ENCODE data around the gene VWA3B.

VWA3B gene

GRCh38 chr2:98160554-98160953 lies 73.6 kb downstream of the VWA3B start:
- H3K4me3 ChIP-seq (ENCODE audit: low read depth in 1 of 2, low read length in 1 of 2), result no peak overlapping the region
- no peak overlapping the region for H3K27ac ChIP-seq
- peaks cover 3% of the 10 kb centered on the region for H3K27me3 ChIP-seq
- no peak for TF ChIP-seq CTCF (IDR thresholded peaks at IDR 0.05)
- no peaks in the 10 kb centered on the region for H3K36me3 ChIP-seq
- H3K4me1 ChIP-seq (ENCODE audit: control insufficient read depth in 1 of 2, insufficient read depth in 1 of 2, low read depth in 1 of 2, low read length in 1 of 2), result no peaks in the 10 kb centered on the region
- no peaks in the 10 kb centered on the region for H3K9me3 ChIP-seq

GRCh38 chr2:98161186-98161585 lies 74.2 kb downstream of the VWA3B start:
- Histone ChIP-seq H3K27me3 (peaks cover 3% of the 10 kb centered on the region), H3K4me3 (ENCODE audit: low read depth in 1 of 2, low read length in 1 of 2) (no peak overlapping the region), H3K27ac (no peak overlapping the region), H3K36me3 (no peaks in the 10 kb centered on the region), H3K9me3 (no peaks in the 10 kb centered on the region), H3K4me1 (ENCODE audit: control insufficient read depth in 1 of 2, insufficient read depth in 1 of 2, low read depth in 1 of 2, low read length in 1 of 2) (no peaks in the 10 kb centered on the region)
- TF ChIP-seq CTCF (IDR thresholded peaks at IDR 0.05), result no peak

GRCh38 chr2:98164256-98164655 lies 77.3 kb downstream of the VWA3B start:
- no peak for TF ChIP-seq CTCF (IDR thresholded peaks at IDR 0.05)
- no peak overlapping the region for H3K27ac ChIP-seq
- H3K36me3 ChIP-seq, result no peaks in the 10 kb centered on the region

GRCh38 chr2:98165516-98166071 lies 78.6 kb downstream of the VWA3B start:
- TF ChIP-seq CTCF (IDR thresholded peaks at IDR 0.05), result no peak
- Histone ChIP-seq H3K36me3 (no peaks in the 10 kb centered on the region), H3K4me1 (ENCODE audit: control insufficient read depth in 1 of 2, insufficient read depth in 1 of 2, low read depth in 1 of 2, low read length in 1 of 2) (no peaks in the 10 kb centered on the region), H3K9me3 (no peaks in the 10 kb centered on the region), H3K27me3 (peaks cover 4% of the 10 kb centered on the region), H3K27ac (no peak overlapping the region), H3K4me3 (ENCODE audit: low read depth in 1 of 2, low read length in 1 of 2) (no peak overlapping the region)

More at GRCh38 chr2:98164256-98164655, 77.3 kb downstream of the VWA3B start:
- Histone ChIP-seq H3K9me3 (no peaks in the 10 kb centered on the region), H3K4me3 (ENCODE audit: low read depth in 1 of 2, low read length in 1 of 2) (no peak overlapping the region), H3K27me3 (peaks cover 3% of the 10 kb centered on the region), H3K4me1 (ENCODE audit: control insufficient read depth in 1 of 2, insufficient read depth in 1 of 2, low read depth in 1 of 2, low read length in 1 of 2) (no peaks in the 10 kb centered on the region)

GRCh38 chr2:98167916-98168315 lies 80.9 kb downstream of the VWA3B start:
- no peak for TF ChIP-seq CTCF (IDR thresholded peaks at IDR 0.05)
- H3K9me3 ChIP-seq, result no peaks in the 10 kb centered on the region
- peaks cover 7% of the 10 kb centered on the region for H3K27me3 ChIP-seq

GRCh38 chr2:98170076-98170475 lies 83.1 kb downstream of the VWA3B start:
- H3K27ac ChIP-seq, result no peak overlapping the region
- no peaks in the 10 kb centered on the region for H3K9me3 ChIP-seq
- H3K27me3 ChIP-seq, result peaks cover 16% of the 10 kb centered on the region
- no peak overlapping the region for H3K4me3 ChIP-seq (ENCODE audit: low read depth in 1 of 2, low read length in 1 of 2)
- no peak for TF ChIP-seq CTCF (IDR thresholded peaks at IDR 0.05)
- H3K36me3 ChIP-seq, result no peaks in the 10 kb centered on the region
- H3K4me1 ChIP-seq (ENCODE audit: control insufficient read depth in 1 of 2, insufficient read depth in 1 of 2, low read depth in 1 of 2, low read length in 1 of 2), result no peaks in the 10 kb centered on the region

More at GRCh38 chr2:98167916-98168315, 80.9 kb downstream of the VWA3B start:
- Histone ChIP-seq H3K4me3 (ENCODE audit: low read depth in 1 of 2, low read length in 1 of 2) (no peak overlapping the region), H3K27ac (no peak overlapping the region), H3K36me3 (no peaks in the 10 kb centered on the region), H3K4me1 (ENCODE audit: control insufficient read depth in 1 of 2, insufficient read depth in 1 of 2, low read depth in 1 of 2, low read length in 1 of 2) (no peaks in the 10 kb centered on the region)

Measured in neutrophil (primary cell).